ENCODE results near the gene ADAM12. TPM values are rescaled to one million over a fixed set of nuclear protein-coding genes. Genes with fewer than 3 reads are reported as not detected.
A peak's percentile ranks its signal among the peaks of the same experiment; 100 is the strongest.

Gene ADAM12
- total RNA-seq, 1 experiment from 2014 or later = 16.8 TPM

GRCh38 chr10:126391192-126391885 lies 3.1 kb upstream of the ADAM12 start:
- no TSS peak for BruUV-seq (replicated peaks)
- intact Hi-C loops (cut with micrococcal nuclease; ENCODE audit: unreplicated experiment) = loop anchor here (10.0 kb wide), 2 partner anchors 513 to 1613 kb away; partner anchors contain the start of gene DOCK1
- Histone ChIP-seq H3K79me2 (ENCODE audit: low read depth) (no peaks in the 10 kb centered on the region), H3K4me2 (no peak overlapping the region), H3F3A (ENCODE audit: insufficient read depth, low read depth) (no peaks in the 10 kb centered on the region), H3K27me3 (ENCODE audit: insufficient read depth, low read depth) (no peaks in the 10 kb centered on the region), H3K9me2 (ENCODE audit: insufficient read depth) (no peaks in the 10 kb centered on the region), H3K36me3 (ENCODE audit: low read depth) (no peaks in the 10 kb centered on the region), H3K4me1 (replicated peaks; ENCODE audit: insufficient read depth) (peaks cover 5% of the 10 kb centered on the region; the same call in 1 of the 2 replicates), H2AFZ (no peak overlapping the region), H4K20me1 (ENCODE audit: insufficient read depth) (no peaks in the 10 kb centered on the region), H3K27ac (no peak overlapping the region), H3K9me3 (ENCODE audit: insufficient read depth, low read depth) (no peaks in the 10 kb centered on the region), H3K4me3 (no peak overlapping the region)
- DNase-seq = no peak
- CTCF ChIA-PET = no interaction called here
- TF ChIP-seq, protein P1, sequence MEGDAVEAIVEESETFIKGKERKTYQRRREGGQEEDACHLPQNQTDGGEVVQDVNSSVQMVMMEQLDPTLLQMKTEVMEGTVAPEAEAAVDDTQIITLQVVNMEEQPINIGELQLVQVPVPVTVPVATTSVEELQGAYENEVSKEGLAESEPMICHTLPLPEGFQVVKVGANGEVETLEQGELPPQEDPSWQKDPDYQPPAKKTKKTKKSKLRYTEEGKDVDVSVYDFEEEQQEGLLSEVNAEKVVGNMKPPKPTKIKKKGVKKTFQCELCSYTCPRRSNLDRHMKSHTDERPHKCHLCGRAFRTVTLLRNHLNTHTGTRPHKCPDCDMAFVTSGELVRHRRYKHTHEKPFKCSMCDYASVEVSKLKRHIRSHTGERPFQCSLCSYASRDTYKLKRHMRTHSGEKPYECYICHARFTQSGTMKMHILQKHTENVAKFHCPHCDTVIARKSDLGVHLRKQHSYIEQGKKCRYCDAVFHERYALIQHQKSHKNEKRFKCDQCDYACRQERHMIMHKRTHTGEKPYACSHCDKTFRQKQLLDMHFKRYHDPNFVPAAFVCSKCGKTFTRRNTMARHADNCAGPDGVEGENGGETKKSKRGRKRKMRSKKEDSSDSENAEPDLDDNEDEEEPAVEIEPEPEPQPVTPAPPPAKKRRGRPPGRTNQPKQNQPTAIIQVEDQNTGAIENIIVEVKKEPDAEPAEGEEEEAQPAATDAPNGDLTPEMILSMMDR (conservative IDR thresholded peaks at IDR 0.05) = no peak
- no peak for TF ChIP-seq EZH2 (IDR thresholded peaks at IDR 0.05; ENCODE audit: low read depth)
- POLR2A ChIA-PET (ENCODE audit: unreplicated experiment) = no interaction called here

GRCh38 chr10:126390324-126390723 lies 2.0 kb upstream of the ADAM12 start:
- DNase-seq = no peak
- POLR2A ChIA-PET (ENCODE audit: unreplicated experiment) = no interaction called here
- Histone ChIP-seq H4K20me1 (ENCODE audit: insufficient read depth) (no peaks in the 10 kb centered on the region), H3K9me2 (ENCODE audit: insufficient read depth) (no peaks in the 10 kb centered on the region), H3K4me1 (replicated peaks; ENCODE audit: insufficient read depth) (peaks cover 8% of the 10 kb centered on the region; the same call in 1 of the 2 replicates), H3K79me2 (ENCODE audit: low read depth) (no peaks in the 10 kb centered on the region), H3K27ac (no peak overlapping the region), H3F3A (ENCODE audit: insufficient read depth, low read depth) (no peaks in the 10 kb centered on the region), H2AFZ (no peak overlapping the region), H3K4me2 (no peak overlapping the region), H3K36me3 (ENCODE audit: low read depth) (no peaks in the 10 kb centered on the region), H3K27me3 (ENCODE audit: insufficient read depth, low read depth) (no peaks in the 10 kb centered on the region), H3K9me3 (ENCODE audit: insufficient read depth, low read depth) (no peaks in the 10 kb centered on the region), H3K4me3 (no peak overlapping the region)
- intact Hi-C loops (cut with micrococcal nuclease; ENCODE audit: unreplicated experiment) = loop anchor here (10.0 kb wide), 2 partner anchors 514 to 1614 kb away; partner anchors contain the start of gene DOCK1
- no TSS peak for BruUV-seq (replicated peaks)
- TF ChIP-seq, protein P1 (conservative IDR thresholded peaks at IDR 0.05) = no peak
- TF ChIP-seq EZH2 (IDR thresholded peaks at IDR 0.05; ENCODE audit: low read depth) = no peak
- CTCF ChIA-PET = no interaction called here

DNA sequence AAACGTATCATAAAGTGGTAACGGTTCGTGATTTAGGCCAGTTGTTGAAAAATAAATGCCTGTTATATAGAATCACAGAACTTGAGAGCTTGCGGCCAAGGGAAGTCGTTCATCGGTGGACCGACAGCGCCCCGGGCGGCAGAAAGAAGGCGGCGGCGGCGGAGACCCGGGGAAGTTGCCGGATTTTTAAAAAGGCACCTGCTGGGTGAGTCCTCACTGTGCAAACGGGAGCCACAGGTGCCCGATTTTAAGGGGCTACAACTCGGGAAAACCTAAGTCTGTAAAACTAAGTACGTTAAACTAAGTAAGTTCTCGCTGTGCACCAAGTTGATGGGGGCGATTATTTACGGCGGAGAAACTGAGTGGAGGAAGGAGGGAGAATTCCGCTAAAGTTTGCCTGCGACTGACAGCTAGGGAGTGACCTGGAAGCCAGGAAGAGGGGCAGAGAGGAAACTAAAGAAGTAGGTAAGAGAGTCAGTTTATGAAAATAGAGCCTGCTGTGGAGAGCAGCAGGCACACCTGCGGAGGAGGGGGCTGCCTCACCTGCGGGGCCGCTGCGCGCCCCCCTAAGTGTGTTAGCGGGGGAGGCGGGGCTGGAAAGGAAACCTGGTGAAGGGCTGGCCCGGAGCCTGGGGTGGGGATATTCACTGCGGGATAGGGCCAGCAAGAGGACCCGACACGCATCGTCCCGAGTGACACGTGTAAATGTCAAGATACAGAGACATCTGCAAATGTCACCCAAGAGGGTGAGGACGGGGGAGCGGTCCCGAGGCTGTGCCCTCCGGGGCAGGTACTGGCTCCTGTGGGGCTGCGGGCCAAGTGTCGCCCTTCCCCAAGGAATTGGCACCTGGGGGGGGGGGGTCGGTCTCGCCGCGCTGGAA lies 996 bp downstream of the ADAM12 start:
- no peaks in the 10 kb centered on the region for H3F3A ChIP-seq (ENCODE audit: insufficient read depth, low read depth)
- peak; percentile 50 to 79 for DNase-seq
- intact Hi-C loops (cut with micrococcal nuclease; ENCODE audit: unreplicated experiment) = loop anchor here (1.0 to 5.0 kb wide), 9 partner anchors 117 to 510 kb away; no protein-coding TSS in a partner anchor
- no peaks in the 10 kb centered on the region for H3K79me2 ChIP-seq (ENCODE audit: low read depth)
- peak overlapping the region; percentile 91 for H3K4me2 ChIP-seq
- peak overlapping the region; percentile 84 for H2AFZ ChIP-seq
- TF ChIP-seq EZH2 (IDR thresholded peaks at IDR 0.05; ENCODE audit: low read depth) = no peak
- TF ChIP-seq, protein P1 (conservative IDR thresholded peaks at IDR 0.05) = peak; percentile 79
- H3K9me2 ChIP-seq (ENCODE audit: insufficient read depth) = no peaks in the 10 kb centered on the region
- no TSS peak for BruUV-seq (replicated peaks)
- H3K4me1 ChIP-seq (replicated peaks; ENCODE audit: insufficient read depth) = peaks cover 8% of the 10 kb centered on the region; the same call in 1 of the 2 replicates
- no peaks in the 10 kb centered on the region for H3K9me3 ChIP-seq (ENCODE audit: insufficient read depth, low read depth)
- H3K27me3 ChIP-seq (ENCODE audit: insufficient read depth, low read depth) = no peaks in the 10 kb centered on the region
- ChIA-PET POLR2A (ENCODE audit: unreplicated experiment) (interaction anchor here (1.2 kb wide), 1 partner anchor 71 kb away, joined by 13 read pairs; no protein-coding TSS in a partner anchor), CTCF (interaction anchor here (0.7 to 1.3 kb wide), 3 partner anchors 108 to 134 kb away, joined by 3 read pairs; no protein-coding TSS in a partner anchor)
- no peaks in the 10 kb centered on the region for H4K20me1 ChIP-seq (ENCODE audit: insufficient read depth)
- H3K4me3 ChIP-seq = peak overlapping the region; percentile 78
- peak overlapping the region; percentile 28; the same call in 1 of the 2 replicates for H3K27ac ChIP-seq
- no peaks in the 10 kb centered on the region for H3K36me3 ChIP-seq (ENCODE audit: low read depth)
